Measurements from ENCODE around the gene FLCN. TPM values are rescaled to one million over a fixed set of nuclear protein-coding genes. Genes with fewer than 3 reads are reported as not detected.

FLCN gene
- total RNA-seq, 1 experiment from 2014 or later = 71.6 TPM

DNA sequence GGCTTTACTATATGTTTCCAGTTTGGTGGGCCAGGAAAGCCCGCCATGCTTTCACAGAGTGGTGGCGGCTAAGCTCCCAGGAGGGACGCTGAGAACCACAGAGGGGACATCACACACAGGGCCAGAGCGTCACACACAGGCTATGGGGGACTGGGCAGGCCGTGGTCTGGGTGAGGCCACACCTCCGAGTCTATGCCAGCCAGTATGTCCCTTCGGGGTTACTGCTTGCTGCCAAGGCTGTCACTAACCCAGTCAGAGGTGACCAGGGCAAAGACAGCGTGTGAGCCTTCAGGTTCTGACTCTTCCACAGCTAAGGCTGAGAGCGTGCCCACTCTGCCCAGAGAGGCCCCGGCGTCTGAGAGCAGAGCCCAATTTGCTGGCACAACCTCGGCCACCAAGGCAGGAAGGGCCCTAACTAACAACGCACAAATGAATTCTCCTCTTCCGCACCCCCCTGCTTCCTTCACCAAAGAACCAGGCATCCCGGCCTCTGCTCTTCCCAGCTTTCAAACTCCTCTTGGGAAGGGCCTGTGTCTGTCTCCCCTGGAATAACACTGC lies 33.7 kb downstream of the FLCN start:
- ATAC-seq = no peak
- intact Hi-C loops (cut with micrococcal nuclease; ENCODE audit: unreplicated experiment) = no loop called here
- no peaks in the 10 kb centered on the region for H3K36me3 ChIP-seq (ENCODE audit: control insufficient read depth, insufficient read depth, low read length)
- no TSS peak for BruUV-seq (replicated peaks)
- H3K4me1 ChIP-seq (ENCODE audit: control insufficient read depth, insufficient read depth, low read length) = peaks cover 8% of the 10 kb centered on the region
- no peaks in the 10 kb centered on the region for H3K9me3 ChIP-seq (ENCODE audit: control insufficient read depth, insufficient read depth, low read depth, low read length)
- no peak overlapping the region for H3K27ac ChIP-seq (ENCODE audit: low read length)
- POLR2A ChIA-PET = no interaction called here
- H3K4me3 ChIP-seq (ENCODE audit: low read depth in 2 of 2, low read length in 2 of 2) = no peak overlapping the region
- TF ChIP-seq, protein P1, sequence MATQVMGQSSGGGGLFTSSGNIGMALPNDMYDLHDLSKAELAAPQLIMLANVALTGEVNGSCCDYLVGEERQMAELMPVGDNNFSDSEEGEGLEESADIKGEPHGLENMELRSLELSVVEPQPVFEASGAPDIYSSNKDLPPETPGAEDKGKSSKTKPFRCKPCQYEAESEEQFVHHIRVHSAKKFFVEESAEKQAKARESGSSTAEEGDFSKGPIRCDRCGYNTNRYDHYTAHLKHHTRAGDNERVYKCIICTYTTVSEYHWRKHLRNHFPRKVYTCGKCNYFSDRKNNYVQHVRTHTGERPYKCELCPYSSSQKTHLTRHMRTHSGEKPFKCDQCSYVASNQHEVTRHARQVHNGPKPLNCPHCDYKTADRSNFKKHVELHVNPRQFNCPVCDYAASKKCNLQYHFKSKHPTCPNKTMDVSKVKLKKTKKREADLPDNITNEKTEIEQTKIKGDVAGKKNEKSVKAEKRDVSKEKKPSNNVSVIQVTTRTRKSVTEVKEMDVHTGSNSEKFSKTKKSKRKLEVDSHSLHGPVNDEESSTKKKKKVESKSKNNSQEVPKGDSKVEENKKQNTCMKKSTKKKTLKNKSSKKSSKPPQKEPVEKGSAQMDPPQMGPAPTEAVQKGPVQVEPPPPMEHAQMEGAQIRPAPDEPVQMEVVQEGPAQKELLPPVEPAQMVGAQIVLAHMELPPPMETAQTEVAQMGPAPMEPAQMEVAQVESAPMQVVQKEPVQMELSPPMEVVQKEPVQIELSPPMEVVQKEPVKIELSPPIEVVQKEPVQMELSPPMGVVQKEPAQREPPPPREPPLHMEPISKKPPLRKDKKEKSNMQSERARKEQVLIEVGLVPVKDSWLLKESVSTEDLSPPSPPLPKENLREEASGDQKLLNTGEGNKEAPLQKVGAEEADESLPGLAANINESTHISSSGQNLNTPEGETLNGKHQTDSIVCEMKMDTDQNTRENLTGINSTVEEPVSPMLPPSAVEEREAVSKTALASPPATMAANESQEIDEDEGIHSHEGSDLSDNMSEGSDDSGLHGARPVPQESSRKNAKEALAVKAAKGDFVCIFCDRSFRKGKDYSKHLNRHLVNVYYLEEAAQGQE (IDR thresholded peaks at IDR 0.05; ENCODE audit: insufficient read depth in 1 of 2, low read depth in 2 of 2, low read length in 1 of 2) = no peak
- TF ChIP-seq, protein P2, sequence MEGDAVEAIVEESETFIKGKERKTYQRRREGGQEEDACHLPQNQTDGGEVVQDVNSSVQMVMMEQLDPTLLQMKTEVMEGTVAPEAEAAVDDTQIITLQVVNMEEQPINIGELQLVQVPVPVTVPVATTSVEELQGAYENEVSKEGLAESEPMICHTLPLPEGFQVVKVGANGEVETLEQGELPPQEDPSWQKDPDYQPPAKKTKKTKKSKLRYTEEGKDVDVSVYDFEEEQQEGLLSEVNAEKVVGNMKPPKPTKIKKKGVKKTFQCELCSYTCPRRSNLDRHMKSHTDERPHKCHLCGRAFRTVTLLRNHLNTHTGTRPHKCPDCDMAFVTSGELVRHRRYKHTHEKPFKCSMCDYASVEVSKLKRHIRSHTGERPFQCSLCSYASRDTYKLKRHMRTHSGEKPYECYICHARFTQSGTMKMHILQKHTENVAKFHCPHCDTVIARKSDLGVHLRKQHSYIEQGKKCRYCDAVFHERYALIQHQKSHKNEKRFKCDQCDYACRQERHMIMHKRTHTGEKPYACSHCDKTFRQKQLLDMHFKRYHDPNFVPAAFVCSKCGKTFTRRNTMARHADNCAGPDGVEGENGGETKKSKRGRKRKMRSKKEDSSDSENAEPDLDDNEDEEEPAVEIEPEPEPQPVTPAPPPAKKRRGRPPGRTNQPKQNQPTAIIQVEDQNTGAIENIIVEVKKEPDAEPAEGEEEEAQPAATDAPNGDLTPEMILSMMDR (IDR thresholded peaks at IDR 0.05) = no peak
- DNase-seq (ENCODE audit: low read depth, low spot score) = no peak
- in situ Hi-C loops (cut with HindIII; ENCODE audit: low pct_unique_long_range_greater_than_20kb, low sequenced_read_pairs) = no loop called here
- CTCF ChIA-PET = no interaction called here
- no peaks in the 10 kb centered on the region for H3K27me3 ChIP-seq (ENCODE audit: control insufficient read depth, insufficient read depth, low read length)

DNA sequence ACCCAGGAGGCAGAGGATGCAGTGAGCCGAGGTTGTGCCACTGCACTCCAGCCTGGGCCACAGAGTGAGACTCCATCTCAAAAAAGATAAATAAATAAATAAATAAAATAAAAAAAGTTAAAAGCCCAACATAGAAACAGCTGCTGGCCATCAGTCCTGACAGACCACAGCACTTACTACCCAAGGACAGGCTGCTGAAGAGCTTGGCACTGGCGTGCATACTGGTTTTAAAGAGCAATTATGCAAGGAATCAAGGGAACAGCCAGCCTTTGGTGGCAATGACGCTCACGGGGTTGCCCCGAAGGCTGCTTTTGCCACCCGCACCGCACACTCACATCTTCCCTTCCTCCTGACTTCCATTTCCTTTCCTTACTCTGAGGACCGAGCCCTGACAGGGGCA lies 35.1 kb downstream of the FLCN start:
- in situ Hi-C loops (cut with HindIII; ENCODE audit: low pct_unique_long_range_greater_than_20kb, low sequenced_read_pairs) (no loop called here), intact Hi-C loops (cut with micrococcal nuclease; ENCODE audit: unreplicated experiment) (no loop called here)
- Histone ChIP-seq H3K4me1 (ENCODE audit: control insufficient read depth, insufficient read depth, low read length) (peaks cover 5% of the 10 kb centered on the region), H3K4me3 (ENCODE audit: low read depth in 2 of 2, low read length in 2 of 2) (no peak overlapping the region), H3K27ac (ENCODE audit: low read length) (no peak overlapping the region), H3K36me3 (ENCODE audit: control insufficient read depth, insufficient read depth, low read length) (no peaks in the 10 kb centered on the region), H3K9me3 (ENCODE audit: control insufficient read depth, insufficient read depth, low read depth, low read length) (no peaks in the 10 kb centered on the region), H3K27me3 (ENCODE audit: control insufficient read depth, insufficient read depth, low read length) (no peaks in the 10 kb centered on the region)
- no peak for DNase-seq (ENCODE audit: low read depth, low spot score)
- CTCF ChIA-PET = no interaction called here
- POLR2A ChIA-PET = no interaction called here
- no TSS peak for BruUV-seq (replicated peaks)
- no peak for TF ChIP-seq SIN3A (IDR thresholded peaks at IDR 0.05; ENCODE audit: borderline replicate concordance, insufficient read depth, low read depth, low read length)
- TF ChIP-seq, protein P1 (IDR thresholded peaks at IDR 0.05; ENCODE audit: insufficient read depth in 1 of 2, low read depth in 2 of 2, low read length in 1 of 2) = no peak
- TF ChIP-seq, protein P2 (IDR thresholded peaks at IDR 0.05) = no peak
- TF ChIP-seq POLR2AphosphoS5 (IDR thresholded peaks at IDR 0.05; ENCODE audit: low read depth, low read length) = no peak
- no peak for TF ChIP-seq TCF7L2 (IDR thresholded peaks at IDR 0.05; ENCODE audit: low read depth, low read length)
- ATAC-seq = no peak

All from Panc1 (cell line).